ENCODE data around the gene KCNQ5. TPM values are rescaled to one million over a fixed set of nuclear protein-coding genes. Genes with fewer than 3 reads are reported as not detected.

The KCNQ5 gene
- total RNA-seq, 1 experiment from 2014 or later: 4.8 TPM

- no peak for DNase-seq (ENCODE audit: low read depth)
These were observed 428.8 kb downstream of the KCNQ5 start for GRCh38 chr6:73050706-73051105.

- no peak for DNase-seq (ENCODE audit: low read depth)
These were observed 429.3 kb downstream of the KCNQ5 start for GRCh38 chr6:73051147-73051546.

DNA sequence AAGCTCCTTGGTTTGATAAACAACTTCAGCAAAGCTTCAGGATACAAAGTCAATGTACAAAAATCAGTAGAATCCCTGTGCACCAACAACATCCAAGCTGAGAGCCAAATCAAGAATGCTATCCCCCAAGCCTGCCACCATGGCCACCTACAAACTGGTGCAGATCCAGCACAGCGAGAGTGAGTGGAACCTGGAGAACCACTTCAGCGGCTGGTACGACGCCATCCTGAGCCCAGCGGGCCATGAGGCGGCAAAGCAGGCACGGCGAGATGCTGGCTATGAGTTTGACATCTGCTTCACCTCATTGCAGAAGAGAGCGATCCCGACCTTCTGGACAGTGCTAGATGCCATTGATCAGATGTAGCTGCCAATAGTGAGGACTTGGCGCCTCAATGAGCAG lies 433.1 kb downstream of the KCNQ5 start:
- no peak for DNase-seq (ENCODE audit: low read depth)

DNA sequence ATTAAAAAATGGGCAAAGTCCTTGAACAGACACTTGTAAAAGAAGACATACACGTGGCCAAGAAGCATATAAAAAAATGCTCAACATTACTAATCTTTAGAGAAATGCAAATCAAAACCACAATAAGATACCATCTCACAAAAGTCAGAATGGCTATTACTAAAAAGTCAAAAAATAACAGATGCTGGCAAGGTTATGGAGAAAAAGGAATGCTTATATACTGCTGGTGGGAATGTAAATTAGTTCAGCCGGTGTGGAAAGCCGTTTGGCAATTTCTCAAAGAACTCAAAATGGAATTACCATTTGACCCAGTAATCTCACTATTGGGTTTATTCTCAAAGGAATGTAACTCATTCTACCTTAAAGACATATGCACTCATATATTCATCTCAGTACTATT lies 436.9 kb downstream of the KCNQ5 start:
- peak; percentile 83 for DNase-seq (ENCODE audit: low read depth)

GRCh38 chr6:73062130-73062529 lies 440.3 kb downstream of the KCNQ5 start:
- peak; percentile 54 for DNase-seq (ENCODE audit: low read depth)

DNA sequence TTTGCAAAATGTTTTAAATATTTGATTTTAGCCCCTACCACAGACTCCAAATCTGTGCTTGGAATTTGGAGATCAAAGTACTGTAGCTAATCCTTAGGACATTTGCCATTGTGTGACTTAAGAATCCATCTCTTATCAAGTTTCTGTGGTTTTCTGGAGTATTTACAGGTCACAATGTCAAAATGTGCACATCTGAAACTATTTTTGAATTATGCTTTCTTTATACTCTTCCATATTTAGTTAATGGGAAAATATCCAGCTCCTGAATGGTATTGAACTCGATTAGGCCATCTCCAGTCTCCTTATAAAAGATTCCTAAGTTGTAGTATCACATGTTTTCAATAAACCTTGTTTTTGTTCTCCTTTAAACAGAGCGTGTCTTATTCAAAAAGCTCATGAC lies 441.0 kb downstream of the KCNQ5 start:
- DNase-seq (ENCODE audit: low read depth): peak; percentile 53

DNA sequence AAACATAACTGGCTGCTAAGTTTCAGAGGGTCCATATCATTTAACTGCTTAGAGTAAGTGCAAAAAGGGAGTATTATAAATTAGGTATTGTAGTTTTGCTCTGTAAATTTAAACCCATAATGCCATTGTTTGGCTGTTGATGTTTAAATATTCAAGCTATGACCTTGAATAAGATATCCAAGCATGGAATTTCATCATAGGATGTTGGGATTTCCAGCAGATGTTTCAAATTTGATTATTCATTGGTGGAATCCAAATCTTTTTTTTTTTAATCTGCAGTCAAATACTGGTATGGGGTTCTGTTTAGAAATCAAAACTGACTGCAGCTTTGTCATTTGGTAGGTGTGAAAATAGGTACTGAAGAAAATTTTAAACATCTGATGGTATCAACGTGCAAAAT lies 442.4 kb downstream of the KCNQ5 start:
- DNase-seq (ENCODE audit: low read depth): no peak

- DNase-seq (ENCODE audit: low read depth): peak; percentile 59
These were observed 451.4 kb downstream of the KCNQ5 start for GRCh38 chr6:73073238-73073637.

- peak; percentile 95 for DNase-seq (ENCODE audit: low read depth)
These were observed 452.3 kb downstream of the KCNQ5 start for GRCh38 chr6:73074175-73074574.

GRCh38 chr6:73076211-73076954 lies 454.5 kb downstream of the KCNQ5 start:
- DNase-seq (ENCODE audit: low read depth): peak; percentile 31

- DNase-seq (ENCODE audit: low read depth): no peak
These were observed 456.5 kb downstream of the KCNQ5 start for GRCh38 chr6:73078333-73078862.

GRCh38 chr6:73078908-73079610 lies 457.2 kb downstream of the KCNQ5 start:
- no peak for DNase-seq (ENCODE audit: low read depth)

DNA sequence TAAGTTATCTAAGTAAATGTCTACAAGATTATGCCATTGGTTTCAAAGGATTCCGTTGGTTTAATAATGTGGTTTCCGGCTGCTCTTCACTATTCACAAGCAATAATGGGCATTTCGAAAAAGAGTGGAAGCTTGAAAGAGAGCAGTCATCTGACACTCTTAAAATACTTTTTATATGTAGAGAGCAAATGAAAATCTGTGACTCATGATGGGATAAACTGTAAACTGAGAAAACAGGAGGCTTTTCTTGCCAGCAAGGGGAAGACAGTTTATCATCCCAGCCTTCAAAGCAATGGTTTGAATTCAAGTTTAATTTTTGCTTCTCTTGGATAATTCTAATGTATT lies 457.7 kb downstream of the KCNQ5 start:
- DNase-seq (ENCODE audit: low read depth): peak; percentile 95

DNA sequence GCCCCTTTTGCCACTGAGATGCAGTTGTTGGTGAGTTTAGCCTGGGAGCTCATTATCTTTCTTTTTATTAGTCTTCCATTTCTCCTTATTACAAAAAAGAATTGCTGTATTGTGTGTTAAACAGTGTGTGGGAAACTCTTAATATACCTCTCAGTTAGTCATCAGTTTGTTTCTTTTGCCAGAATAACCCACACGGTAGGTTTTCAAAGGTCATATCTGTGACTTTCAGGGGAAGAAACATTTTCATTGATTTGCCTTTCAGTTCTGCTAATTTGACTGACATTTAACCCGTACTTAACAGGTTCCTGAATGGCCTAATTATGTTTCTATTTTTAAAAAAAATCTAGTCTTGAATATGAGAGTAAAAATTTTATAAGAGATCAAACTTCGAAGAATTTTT lies 458.1 kb downstream of the KCNQ5 start:
- DNase-seq (ENCODE audit: low read depth): peak; percentile 79

DNA sequence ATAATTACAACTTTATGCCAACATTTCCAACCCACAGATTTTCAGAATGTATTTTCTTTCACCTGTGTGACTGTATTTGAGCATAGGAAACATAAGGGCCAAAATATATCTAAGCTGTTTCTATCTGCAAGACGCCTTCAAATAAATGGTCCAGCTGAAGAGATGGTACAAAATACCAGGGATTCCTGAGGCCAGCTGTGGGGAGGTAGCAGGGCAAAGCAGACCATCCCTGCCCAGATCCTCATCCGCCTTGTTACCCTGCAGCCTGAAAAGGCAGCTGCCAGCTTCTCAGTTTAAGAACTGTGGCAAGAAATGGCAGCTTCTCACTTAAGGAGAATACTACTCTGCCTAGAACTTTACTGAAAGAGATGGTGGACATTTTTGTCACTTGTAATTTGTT lies 460.1 kb downstream of the KCNQ5 start:
- DNase-seq (ENCODE audit: low read depth): no peak

GRCh38 chr6:73083886-73084285 lies 462.0 kb downstream of the KCNQ5 start:
- DNase-seq (ENCODE audit: low read depth): no peak

DNA sequence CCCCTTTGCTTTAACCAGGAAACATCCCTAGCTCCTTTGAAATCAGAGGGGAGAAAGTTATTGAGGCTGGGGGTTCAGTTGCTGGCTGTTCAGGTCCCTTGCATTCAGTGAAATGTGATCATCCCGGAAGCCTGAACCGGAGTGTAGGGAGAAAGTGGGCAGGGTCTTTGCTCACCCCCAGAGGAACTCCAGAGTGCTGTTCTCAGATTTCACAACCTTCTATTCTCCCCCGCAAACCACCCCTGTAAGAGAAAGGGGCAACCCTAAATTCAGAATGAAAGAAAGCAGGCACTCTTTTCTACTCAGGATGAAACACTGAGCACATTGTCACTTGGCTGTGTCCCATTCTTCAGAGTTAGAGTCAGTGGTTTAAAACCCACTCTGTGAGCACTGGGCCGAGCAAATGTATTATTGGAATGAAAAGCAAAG lies 463.6 kb downstream of the KCNQ5 start:
- peak; percentile 42 for DNase-seq (ENCODE audit: low read depth)

GRCh38 chr6:73086726-73087125 lies 464.9 kb downstream of the KCNQ5 start:
- no peak for DNase-seq (ENCODE audit: low read depth)

DNA sequence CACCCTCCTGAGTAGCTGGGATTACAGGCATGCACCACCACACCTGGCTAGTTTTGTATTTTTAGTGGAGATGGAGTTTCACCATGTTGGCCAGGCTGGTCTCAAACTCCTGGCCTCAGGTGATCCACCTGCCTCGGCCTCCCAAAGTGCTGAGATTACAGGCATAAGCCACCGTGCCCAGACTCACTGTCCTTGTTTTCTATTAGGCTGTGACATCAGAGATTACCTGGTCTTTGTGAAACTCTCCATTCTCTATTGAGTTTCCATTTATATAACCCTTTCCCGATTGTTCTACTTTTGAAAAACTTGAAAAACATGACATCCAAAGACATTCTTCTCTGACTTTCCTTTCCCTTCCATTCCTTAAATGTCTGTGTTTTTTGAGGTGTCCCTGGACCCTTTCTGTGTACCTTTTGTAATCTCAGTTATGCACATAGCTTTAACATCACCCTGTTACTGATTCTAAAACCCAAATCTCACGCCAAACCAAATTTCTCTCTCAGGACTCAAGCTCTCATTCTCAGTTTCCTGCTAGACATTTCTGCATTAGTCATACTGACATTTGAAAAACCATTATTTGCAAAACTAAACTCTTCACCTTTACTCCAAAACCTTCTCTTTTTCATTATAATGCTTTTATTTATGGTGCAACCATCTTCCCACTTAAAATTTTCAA lies 466.4 kb downstream of the KCNQ5 start:
- no peak for DNase-seq (ENCODE audit: low read depth)

GRCh38 chr6:73104921-73105320 lies 483.1 kb downstream of the KCNQ5 start:
- DNase-seq (ENCODE audit: low read depth): no peak

GRCh38 chr6:73107016-73107415 lies 485.2 kb downstream of the KCNQ5 start:
- DNase-seq (ENCODE audit: low read depth): peak; percentile 72

GRCh38 chr6:73108949-73109348 lies 487.1 kb downstream of the KCNQ5 start:
- DNase-seq (ENCODE audit: low read depth): no peak

DNA sequence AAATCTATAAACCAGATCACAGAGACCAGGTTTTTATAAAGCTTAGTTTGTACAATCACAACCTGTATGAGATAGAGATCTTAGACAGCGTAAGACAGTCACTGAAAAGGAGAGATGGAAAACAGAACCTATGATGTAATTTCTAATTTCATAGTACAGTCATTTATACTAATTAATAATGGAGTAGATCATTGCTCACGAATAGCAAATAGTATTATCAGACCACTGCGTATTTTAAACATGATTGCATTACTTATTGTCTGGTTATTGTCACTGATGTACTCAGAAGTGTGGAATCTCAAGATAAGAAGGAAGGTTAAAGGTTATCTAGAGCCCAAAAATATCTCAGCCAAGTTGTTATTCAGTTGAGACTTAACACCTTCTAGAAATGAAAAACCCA lies 487.8 kb downstream of the KCNQ5 start:
- peak; percentile 29 for DNase-seq (ENCODE audit: low read depth)

Data from M059J (cell line).